NCI-H187 treated with DMSO at 0.1 percent for 48 hours (cell line): Measurements from ENCODE around the gene PCBP3.
"Not testable (repeated sequence)": the region's sequence is repeated elsewhere in the genome, so short reads cannot be mapped to it uniquely, and the experiment has no call there.

Experiments
- DNase-seq: peaks from one replicate; lab custom pipeline; 2025; lab: John Stamatoyannopoulos, UW

PCBP3 gene

GRCh38 chr21:45613881-45614280 lies 29.6 kb upstream of the PCBP3 start:
- DNase-seq, result no peak

GRCh38 chr21:45615145-45615711 lies 28.3 kb upstream of the PCBP3 start:
- DNase-seq, result no peak

DNA sequence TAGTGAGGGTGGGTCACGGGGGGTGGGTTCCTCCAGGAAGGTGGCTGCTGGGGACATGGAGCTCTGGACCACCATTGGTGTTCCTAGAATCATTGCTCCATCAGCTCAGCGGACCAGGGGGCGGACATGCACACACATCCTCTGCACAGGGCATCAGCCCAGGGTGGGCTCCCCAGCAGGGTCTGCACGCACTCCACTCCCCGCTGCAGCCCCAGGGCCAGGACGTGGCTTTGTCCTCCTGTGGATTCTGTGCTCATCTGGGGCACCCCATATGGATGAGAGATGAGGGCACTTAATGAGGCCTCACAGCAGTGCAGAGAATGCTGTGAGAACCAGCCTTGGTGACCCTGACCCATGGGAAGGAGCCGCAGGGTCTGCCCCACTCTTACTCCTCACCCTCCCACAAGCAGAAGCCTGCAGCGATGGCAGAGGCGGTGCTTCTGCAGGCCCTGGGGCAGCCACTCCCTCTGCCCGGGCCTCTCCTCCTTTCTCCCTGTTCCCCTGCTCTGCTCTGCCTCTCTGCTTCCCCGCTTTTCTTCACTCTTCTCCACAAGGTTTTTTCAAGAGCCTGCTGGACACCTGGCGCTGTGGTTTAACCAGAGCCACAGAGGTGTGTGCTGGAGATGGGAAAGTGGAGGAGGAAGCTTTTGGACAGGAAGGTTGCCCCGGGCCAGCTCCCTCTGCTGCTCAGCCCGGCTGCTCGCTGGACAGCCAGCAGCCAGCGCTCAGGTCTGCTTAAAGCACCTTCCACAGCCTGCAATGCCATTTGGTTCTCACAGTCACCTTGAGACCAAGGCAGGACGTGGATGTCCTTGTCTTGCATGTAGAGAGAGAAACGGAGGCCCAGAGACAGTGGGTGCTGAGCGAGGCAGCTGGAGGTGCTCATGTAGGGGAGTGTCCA lies 26.3 kb upstream of the PCBP3 start:
- DNase-seq, result no peak

DNA sequence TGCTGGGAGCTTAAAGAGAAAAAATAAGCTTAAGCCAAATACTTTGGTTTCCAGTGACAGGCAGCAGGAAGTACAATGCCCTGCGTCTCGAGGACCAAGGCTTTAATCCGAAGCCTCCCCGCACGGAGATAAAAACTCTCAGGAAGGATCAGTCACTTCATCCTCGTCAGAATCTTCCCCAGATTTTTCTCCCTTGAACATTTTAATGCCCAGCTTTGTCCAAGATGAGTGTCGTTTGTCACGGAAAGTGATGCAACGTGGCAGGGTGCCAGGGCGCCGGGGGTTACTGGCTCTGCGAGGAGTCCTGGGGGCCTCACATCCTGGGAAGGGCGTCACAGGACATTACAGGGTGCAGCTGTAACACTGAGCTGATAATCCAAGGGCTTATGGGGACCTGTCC lies 25.2 kb upstream of the PCBP3 start:
- no peak for DNase-seq

GRCh38 chr21:45618846-45619485 lies 24.6 kb upstream of the PCBP3 start:
- no peak for DNase-seq

GRCh38 chr21:45620201-45620923 lies 23.2 kb upstream of the PCBP3 start:
- no peak for DNase-seq

GRCh38 chr21:45621435-45622331 lies 21.8 kb upstream of the PCBP3 start:
- not testable (repeated sequence) for DNase-seq

DNA sequence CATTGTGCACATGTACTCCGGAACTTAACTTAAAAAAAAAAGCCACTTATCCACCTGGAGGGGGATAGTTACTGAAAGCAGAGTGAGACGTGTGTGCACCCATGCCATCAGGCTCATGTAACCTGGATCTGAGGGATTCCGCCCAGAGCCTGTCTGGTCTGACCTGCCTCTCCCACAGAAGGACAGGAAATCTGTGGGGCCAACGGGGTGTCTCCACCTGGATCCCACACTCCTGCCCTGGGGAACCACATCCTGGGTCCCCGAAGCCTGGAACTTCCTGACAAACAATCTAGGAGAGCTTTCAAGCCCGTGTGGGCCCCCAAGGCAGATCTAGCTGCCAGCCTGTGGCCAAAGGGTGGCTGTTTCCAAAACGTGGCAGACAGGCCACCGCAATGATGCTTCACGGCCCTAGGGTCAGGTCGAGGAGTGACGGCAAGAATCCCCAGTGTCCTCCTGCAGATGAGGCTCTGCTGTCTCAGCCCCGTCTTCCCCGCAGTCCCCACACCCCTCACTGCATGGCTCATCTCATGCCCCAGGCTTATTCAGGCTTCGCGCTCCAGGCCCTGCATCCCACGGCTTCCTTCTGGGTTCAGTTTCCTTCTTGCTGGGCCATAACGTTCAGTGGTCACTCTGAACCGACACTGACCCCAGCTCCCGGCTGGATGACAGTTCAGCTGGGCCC lies 21.0 kb upstream of the PCBP3 start:
- DNase-seq, result no peak

DNA sequence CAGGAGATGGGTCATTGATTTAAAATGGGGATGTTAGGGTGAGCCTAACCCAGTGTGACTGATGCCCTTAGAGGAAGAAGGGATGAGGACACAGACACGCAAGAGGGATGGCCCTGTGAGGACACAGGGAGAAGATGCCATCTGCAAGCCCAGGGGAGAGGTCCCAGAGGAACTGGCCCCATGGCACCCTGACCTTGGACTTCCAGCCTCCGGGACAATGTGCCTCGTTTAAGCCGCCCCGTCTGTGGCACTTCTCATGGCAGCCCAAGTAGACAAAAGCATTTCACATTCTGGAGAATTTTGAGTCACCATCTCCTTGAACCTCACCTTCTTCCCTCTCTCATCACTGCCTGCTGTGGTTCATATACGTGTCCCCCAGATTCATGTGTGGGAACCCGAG lies 20.1 kb upstream of the PCBP3 start:
- DNase-seq, result no peak

GRCh38 chr21:45626127-45626526 lies 17.4 kb upstream of the PCBP3 start:
- DNase-seq, result not testable (repeated sequence)

DNA sequence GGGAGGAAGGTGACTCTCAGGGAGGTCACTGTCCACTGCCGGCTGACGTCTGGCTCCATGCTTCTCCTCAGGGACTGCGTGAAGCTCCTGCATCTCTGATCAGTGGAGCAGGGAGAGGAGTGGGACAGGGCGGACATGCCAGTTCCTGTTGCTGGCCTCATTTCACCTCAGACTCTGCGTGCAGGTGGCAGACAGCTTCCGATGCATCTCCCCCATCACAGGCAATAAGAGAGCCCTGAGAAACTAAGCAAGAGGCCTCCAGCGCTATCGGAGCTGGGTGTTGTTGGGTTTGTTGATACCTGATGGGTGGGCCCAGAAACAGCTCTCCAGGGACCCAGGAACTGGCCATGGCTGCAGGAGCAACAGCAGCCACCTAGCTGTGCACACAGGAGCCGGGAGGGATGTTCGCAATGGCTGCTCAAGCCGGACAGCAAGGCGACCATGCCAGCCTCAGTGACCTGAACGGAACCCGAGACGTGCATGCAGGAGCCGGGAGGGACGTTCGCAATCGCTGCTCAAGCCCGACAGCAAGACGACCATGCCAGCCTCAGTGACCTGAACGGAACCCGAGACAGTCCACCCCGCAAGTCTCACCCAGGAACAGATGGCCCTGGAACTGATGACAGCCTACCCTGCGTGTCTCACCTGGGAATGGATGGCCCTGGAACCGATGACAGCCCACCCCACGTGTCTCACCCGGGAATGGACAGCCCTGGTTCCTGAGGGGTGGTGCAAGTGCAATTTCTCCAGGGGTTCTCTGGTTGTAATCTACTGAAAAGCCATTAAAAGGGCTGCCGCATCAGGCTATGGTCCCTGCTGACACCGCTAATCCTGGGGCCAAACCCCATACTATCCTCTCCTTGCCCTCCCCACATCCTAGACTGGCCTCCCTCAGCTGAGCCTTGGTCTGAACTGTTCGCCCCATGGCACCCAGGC lies 14.2 kb upstream of the PCBP3 start:
- no peak for DNase-seq

DNA sequence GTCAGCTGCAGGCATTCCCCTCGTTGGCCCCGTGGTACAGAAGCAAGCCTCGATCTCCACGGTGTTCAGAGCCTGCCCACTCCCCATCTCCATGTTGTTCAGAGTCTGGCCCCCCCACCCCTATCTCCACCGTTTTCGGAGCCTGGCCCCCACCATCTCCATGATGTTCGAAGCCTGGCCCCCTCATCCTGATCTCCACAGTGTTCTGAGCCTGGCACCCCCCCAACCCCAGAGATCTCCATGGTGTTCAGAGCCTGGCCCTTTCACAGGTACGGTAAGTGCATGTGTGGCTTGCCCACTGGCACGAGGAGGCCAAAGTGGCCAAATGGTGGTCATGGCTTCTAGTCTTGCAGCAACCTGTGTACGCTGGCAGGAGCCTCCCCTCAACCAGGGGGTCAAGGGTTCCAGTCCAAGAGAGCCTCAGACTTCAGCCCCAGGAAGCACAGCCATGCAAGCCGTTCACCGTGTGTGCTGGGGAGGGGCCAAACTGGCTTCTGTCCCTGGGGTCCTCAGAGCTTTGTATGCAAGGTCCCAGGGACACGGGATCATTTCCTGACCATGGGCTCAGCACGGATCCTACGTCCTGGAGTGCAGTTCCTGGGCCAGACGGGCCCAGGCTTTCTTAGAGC lies 13.3 kb upstream of the PCBP3 start:
- no peak for DNase-seq

GRCh38 chr21:45630876-45631275 lies 12.6 kb upstream of the PCBP3 start:
- no peak for DNase-seq

- no peak for DNase-seq
Measured at GRCh38 chr21:45631540-45631939, 12.0 kb upstream of the PCBP3 start.

DNA sequence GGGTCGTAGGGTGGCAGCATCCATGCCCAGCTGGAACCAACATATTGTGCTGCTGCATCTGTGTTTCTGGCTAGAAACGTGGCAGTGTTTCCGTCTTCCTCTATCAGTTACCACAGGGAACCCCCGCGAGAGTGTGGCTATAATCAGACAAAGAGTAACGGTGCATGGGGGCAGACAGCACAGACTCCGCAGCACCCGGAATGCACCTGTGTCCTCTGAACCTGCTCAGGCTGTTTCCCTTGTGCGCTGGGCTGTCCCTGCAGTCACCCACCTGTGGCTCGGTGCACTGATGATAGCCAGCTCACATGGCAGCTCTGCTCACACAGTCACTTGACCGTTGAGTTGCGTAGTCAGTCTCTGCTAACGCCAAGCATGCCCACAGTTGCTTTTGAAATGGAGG lies 11.4 kb upstream of the PCBP3 start:
- no peak for DNase-seq

- no peak for DNase-seq
Measured at GRCh38 chr21:45632637-45633251, 10.8 kb upstream of the PCBP3 start.

DNA sequence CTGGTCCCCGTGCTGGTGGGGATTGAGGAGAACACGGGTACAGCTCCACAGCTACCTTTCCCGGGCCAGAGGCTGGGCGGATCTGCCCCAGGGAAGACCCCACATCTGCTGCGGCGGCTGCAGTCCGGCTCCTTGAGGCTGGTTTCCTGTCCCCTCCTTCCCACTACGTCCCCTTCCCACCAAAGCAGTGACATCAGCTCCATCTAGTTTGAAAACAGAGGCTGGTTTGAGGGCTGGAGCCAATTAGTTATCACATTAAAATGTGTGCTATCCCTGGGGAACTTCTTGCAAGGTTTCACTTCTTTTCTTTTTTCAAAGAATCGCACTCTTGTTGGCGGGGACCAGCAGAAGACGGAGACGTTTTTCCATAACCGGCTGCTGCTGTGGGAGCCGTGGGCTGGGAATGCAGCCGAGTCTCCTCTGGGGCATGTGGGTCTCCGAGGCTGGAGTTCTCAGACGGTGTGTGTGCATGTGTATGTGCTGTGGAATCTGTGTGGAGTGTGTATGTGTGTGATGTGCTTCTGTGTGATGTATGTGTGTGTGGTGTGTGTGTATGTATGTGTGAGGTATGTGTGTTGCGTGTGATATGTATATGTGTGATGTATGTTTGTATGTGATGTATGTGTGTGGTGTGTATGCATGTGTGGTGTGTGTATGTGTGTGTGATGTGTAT lies 8.9 kb upstream of the PCBP3 start:
- no peak for DNase-seq
